GM18499 (cell line): ENCODE measurements around the gene PLXNA2.

Source experiments
- ATAC-seq: cut with Tn5 transposase; IDR thresholded peaks from one replicate; pipeline ENCODE4 v1.9.1; 2021; ENCODE audit warnings: moderate number of reproducible peaks; ENCODE audit not compliant: insufficient read depth, unreplicated experiment

Gene PLXNA2, protein sequence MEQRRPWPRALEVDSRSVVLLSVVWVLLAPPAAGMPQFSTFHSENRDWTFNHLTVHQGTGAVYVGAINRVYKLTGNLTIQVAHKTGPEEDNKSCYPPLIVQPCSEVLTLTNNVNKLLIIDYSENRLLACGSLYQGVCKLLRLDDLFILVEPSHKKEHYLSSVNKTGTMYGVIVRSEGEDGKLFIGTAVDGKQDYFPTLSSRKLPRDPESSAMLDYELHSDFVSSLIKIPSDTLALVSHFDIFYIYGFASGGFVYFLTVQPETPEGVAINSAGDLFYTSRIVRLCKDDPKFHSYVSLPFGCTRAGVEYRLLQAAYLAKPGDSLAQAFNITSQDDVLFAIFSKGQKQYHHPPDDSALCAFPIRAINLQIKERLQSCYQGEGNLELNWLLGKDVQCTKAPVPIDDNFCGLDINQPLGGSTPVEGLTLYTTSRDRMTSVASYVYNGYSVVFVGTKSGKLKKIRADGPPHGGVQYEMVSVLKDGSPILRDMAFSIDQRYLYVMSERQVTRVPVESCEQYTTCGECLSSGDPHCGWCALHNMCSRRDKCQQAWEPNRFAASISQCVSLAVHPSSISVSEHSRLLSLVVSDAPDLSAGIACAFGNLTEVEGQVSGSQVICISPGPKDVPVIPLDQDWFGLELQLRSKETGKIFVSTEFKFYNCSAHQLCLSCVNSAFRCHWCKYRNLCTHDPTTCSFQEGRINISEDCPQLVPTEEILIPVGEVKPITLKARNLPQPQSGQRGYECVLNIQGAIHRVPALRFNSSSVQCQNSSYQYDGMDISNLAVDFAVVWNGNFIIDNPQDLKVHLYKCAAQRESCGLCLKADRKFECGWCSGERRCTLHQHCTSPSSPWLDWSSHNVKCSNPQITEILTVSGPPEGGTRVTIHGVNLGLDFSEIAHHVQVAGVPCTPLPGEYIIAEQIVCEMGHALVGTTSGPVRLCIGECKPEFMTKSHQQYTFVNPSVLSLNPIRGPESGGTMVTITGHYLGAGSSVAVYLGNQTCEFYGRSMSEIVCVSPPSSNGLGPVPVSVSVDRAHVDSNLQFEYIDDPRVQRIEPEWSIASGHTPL (N-terminal part only)

DNA sequence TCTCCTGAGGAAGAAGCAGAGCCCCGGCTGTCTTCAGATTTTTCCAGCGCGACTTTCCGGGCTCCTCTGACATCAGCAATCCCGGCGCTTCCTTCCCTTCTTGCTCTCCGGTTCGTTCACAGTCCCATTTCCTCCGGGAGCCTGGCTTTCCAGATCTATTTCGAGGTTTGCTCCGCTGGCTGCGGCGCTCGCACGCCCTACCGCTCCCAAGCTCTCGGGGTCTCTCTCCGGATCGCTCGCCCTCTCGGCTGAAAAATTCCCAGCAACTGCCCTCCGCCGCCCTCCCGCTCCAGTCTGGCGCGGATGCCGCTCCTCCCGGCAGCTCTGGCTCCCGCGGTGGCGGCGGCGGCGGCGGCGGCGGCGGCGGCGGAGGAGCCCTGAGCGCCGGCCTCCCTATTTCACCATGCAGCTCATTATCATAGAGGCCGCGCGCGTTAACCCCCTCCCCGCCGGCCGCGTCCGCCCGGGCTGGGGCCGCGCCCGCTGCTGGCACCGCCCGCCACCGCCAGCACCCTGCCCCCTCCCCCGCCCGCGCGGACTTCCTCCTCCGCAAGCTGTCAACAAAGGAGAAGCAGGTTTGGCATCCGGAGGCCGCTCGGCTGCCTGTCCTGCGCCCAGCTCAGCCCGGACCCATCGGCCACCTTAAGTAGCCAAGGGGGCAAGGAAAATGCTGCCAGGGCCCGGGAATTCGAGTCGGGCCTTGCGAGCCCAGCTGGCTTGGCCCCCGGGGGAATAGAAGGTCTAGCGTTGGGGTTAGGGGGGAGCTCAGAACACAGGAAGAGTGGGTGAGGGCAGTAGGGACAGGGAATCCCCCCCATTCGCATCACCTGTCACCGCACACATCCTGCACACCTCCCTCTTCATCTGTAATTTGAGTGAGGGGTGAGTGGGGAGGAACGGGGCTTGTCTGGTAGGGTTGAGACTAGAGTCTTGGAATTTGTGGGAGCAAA, at the start of gene PLXNA2:
Gene PLXNA2, minus strand, starts transcription at position 418 of the 950 bp plus-strand sequence. CDS start 26,462 bp downstream, outside the sequence.
- no peak for ATAC-seq

DNA sequence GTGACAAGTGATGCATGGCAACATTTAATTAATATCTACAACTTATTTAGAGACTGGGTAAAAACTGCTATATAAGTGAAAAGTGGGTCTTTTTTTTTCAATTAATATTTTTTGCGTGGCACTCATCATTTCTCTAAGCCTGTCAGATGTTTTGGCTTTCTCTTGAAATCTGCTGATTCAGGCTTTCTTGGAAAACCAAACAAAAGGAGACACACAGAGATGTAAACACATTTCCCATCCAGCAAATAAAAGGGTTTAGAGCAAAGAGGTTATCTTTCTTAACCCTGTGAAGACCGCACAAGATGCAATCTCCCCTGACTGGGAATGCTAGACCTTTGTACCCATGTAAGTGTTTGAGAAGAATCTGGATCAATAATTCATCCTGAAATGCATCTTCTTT, 48.7 kb upstream of the PLXNA2 start:
- no peak for ATAC-seq

DNA sequence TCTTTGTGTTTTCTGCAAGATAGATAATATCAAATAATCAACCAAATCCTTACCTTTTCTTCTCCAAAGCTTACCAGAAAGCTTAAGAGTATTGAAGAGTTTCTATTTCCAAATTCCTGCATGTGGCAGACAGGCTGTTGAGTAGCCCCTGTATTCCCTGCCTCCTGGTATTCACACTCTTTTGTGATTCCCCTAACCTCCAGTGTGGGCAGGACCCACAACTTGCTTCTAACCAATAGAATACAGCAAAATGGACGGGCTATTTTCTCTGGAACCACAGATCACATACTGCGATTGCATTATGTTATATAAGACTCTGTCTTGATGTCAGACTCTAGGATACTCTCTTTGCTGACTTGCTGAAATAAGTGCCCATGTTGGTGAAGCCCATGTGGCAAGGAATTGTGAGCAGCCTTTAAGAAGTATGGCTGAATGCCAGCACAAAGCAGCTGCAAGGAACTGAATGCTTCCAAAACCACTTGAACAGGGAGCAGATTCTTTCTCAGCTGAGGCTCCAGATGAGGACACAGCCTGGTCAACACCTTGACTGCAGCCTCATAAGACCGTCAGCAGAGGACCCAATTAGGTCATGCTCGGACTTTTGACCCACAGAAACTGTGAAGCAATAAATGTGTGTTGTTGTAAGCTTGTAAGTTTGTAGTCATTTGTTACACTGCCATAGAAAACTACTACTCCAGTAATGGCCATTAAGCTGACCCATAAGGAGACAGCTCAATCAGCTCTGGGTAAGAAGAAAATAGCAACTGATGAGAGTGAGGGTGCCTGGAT, 47.9 kb upstream of the PLXNA2 start:
- ATAC-seq: no peak

DNA sequence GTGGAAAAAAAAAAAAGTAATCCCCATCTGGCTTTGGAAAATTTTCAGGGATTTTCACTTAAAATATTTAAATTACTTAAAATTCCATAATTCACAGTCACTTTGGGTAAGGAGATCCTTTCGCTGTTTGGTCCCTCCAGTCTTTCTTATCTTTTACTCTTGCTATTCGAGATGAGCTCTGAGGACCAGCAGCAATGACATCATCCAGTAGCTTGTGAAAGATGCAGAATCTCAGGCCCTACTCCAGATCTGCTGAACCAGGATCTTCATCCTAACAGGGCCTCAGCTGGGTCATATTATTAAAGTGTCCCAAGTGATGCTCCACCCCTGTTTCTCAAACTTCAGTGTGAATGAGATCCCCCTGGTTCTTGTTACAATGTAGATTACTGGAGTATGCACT, 46.9 kb upstream of the PLXNA2 start:
- no peak for ATAC-seq

DNA sequence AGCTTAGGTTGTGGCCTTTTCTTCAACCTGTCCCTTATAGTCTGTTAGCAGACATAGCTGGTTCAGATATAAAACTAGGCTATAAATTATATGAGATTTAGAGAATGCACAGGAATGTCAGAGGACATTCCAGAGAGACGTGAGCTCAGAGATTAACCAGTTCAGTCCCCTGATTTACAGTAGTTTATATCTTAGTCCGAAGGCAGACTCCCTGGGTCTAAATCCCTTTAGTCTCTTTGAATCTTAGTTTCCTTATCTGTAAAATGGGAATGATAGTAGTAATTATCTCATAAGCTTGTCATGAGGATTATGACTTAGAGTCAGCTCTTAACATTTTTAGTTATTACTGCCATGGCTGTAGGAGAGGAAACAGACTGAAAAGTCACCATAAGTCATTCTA, 45.5 kb upstream of the PLXNA2 start:
- ATAC-seq: no peak

DNA sequence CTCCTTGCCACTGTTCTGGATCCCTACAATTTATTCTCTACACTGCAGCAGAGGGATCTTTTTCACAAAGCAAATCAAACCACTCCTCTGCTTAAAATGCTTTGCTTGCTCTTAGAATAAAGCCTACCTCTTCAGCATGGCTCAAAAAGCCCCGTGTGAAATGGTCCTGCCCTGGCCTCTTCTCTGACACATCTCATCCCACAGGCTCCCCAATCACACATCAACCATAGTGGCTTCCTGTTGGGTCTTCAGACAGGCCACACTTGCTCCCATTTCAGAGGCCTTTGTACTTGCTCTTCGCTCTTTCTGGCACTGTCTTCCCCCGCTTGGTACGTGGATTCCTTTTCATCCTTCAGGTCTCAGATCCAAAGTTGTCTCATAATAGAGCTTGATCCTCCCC, 44.3 kb upstream of the PLXNA2 start:
- no peak for ATAC-seq

DNA sequence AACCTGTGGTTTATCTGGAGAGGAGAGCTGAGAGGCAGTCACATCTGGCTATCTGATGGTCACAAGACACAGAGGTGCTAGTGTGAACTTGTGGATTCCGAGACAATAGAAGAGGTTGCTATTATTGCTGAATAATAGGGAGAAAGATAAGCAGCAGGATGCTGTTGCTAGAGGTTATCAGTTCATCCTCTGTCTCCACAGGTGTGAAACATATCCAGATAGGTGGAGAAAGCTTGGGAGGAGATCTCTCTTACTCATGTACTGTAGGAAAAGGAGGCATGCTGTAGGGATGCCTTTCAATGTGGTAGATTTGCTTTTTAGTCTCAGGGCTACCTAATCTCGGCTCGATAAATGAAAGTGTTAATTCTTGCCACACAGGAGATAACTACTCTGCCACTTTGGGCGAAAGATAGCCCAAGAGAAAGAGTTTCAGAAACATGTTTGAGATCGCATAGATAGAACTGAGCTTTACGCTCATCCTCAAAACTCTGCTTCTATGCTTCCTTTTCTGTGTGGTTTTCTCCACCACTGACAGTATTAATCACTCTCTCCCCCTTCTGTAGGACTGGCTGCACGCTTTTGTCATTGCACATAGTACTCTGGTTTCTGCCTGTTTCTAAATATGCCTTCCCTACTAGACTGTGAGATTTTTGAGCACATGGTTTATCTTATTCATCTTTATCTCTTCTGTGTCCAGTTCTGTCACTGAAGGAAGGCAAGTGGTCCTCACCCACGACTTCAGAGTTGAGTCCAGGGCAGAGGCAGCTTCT, 36.7 kb upstream of the PLXNA2 start:
- no peak for ATAC-seq

DNA sequence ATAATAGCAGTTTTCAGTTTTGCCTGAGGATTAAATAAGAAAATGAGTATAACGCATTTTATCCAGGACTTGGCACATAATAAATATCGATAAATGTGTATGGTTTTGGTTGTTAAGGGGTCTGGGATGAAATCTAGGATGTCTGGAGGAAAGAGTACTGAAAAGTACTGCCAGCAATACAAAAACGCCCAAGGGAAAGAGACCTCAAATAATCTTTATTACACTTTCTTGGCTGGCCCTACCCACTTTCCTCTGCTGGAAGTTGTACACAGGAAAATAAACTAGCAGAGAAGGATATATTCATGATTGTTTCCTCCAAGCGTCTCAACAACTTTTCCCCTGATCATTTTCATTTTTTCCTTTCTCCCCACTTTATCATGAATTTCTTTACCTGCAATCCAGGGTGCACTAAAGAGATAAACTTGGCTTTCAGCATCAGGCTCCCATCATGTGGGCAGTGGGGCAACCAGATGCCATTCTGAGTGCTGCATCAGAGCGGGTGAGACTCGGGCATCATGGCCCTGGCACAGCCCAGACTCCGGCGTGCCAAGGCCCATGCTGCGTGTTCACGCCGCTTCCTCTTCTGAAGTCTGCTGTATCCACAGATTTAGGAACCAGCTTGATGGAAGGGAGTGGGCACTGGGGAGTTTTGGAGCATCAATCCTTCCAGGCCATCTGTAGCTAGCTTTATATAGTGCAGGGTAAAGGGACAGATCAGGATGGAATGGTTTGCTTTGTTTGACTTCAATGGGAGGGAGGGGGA, 35.8 kb upstream of the PLXNA2 start:
- no peak for ATAC-seq

DNA sequence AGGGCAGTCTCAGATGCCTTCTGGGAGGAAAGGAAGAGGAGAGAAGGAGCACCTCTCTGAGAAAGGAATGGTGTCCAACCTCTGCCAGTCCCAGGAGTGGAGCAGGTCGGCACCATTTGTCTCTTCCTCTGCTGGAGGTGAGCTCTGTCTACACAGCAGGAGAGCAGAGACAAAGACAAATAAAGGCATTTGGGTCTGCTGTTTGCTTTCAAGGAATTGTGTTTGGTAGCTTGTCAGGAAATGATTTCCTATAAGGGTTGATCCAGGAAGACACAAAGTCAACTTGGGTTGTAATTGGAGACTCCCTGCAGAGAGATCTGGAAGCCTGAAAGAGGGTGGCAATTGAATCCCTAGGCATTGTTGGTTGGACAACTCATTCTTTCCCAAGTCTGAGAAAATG, 34.5 kb upstream of the PLXNA2 start:
- no peak for ATAC-seq

DNA sequence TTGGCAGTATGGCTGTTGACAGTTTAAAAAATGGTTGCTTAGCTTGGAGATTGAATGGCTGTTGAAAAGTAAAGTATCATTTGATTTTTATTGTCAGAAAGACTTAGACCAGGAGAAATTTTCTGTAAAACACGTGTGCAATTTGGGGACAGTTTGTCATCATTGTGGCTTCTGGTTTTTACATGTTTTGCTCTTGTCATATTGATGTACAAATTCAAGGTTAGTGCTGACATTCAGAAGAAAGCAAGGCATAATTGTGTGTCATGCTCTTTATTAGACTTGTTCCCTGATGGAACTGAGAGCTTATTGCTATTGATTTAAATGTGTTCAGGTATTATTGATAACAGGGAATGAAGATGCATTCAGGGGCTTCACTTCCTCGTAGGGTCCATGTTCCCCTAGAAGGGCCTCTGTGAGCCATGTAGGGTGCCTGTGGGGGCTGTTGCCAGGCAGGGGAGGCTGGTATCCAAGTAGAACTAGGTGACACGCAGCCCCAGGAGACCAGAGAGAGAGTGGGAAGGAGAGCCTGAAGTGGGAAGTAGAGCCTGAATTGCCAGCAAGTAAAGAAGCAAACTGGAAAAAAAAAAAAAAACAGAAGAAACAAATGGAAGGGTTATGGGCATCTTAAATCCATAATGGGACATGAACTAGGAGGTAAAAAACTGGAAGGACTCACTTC, 32.7 kb upstream of the PLXNA2 start:
- ATAC-seq: no peak

DNA sequence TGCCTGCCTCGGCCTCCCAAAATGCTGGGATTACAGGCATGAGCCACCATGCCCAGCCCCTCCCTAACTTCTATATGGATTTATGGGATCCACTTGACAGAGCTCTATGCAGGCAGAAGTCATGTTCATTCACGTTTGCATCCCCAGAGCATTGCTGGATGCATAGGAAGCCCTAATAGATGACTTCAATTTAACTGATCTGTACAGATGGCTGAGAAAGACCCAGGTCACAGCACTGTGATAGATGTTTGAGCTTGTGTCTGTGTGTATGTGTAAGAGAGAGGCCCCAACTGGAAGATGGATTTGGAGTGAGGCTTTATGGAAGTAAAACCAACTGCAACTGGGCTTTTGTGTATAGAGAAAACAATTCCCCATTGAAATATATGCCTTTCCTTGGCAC, 30.9 kb upstream of the PLXNA2 start:
- ATAC-seq: no peak

DNA sequence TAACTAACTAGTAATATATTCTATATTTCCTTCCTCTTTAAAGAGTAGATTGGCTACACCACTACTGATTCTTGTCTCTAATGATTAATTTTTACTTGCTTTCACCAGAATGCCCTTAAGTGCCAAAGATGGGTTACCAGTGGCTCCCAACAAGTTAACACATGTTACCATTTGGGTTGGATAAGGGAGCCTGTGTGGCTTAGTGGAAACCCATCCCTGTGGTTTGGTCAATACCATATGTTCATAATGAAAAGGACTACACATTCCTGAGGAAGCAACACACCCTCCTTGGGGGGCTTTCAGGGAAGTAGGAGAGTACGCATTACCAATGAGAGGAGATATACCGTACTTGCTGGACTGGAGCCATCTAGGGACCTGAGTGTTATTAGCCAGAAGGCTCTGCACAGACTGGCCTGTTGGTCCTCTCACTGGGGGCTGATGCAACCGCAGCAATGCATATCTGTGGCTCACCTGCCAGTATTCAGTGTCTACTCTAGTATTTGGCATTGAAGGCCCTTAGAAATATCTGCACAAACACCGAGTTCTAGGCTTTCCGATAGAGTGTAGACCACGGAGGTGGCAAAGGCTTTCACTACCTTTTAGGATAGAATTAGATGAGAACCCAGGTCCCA, 29.3 kb upstream of the PLXNA2 start:
- ATAC-seq: no peak

DNA sequence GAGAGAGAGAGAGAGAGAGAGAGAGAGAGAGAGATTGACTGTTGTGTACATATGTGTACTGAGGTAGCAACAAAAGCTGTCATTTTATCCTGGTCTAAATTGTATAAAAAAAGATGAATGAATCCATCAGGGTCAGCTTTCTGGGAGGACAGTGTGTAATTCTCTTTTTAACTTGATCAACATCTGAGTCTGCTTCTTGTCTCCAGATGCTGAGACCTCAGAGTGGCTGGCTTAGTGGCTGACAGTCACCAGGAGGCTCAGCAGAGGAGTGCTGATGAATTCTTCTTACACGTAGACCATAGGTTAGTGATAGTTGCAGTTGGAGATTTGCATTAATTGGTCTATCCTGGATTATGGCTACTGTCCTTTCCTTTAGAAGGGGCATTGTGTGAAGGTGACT, 28.5 kb upstream of the PLXNA2 start:
- ATAC-seq: no peak

DNA sequence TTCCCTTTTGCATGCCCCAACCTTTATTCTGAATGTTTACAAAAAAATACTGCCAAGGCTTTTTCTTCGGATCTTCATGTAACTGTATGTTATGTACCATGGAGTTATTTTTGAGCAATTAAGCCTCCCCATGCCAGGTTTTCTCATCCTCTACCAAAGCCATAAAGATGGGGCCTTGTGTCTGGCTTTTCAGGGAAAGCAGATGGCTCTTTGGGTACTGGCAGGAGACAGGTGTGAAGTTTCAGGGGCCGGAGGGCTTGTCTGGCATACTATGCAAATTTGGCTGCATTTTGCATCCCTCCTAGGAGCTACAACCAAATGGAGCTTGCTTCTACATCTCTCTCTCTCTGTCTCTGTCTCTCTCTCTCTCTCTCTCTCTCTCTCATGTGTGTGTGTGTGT, 28.1 kb upstream of the PLXNA2 start:
- ATAC-seq: no peak

DNA sequence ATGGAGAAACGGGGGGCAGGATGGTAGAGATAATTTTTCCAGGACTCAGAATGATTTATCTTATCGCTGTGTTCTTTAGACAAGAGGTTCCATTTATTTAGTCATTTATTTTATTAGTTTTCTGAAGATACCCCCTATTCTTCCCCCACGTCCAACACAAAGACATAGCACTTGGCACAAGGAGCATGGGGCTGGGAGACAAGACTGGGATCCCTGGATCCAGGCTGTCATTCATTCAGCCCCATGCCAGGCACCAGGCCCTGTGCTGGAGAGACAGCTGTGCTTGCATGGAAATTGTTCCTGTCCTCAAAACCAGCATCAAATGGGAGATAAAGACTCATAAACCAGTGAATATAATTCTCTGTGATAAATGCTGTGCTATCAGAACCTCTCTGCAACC, 27.1 kb upstream of the PLXNA2 start:
- no peak for ATAC-seq

DNA sequence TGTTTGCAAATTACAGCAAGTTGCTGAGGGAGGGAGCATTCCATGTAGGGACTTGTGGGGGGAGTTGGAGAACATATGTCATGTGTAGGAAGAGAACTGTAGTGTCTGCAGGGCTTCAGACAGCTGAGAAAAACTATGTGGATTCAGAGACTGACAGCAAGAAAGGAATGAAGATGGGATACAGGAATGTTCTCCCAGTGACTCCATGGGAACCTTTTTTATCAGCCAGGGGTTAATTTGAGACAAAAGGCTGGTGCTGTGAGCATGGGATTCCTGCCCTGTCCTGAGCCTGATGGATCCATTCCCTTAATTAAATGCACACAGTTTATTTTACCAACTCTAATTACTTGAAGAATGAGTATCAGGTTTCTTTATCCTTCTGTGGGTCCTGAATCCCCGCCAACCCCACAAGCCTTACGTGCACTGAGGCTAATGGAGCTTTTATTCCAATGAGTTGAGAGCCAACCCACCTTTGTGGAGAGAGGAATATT, 26.5 kb upstream of the PLXNA2 start:
- ATAC-seq: no peak

DNA sequence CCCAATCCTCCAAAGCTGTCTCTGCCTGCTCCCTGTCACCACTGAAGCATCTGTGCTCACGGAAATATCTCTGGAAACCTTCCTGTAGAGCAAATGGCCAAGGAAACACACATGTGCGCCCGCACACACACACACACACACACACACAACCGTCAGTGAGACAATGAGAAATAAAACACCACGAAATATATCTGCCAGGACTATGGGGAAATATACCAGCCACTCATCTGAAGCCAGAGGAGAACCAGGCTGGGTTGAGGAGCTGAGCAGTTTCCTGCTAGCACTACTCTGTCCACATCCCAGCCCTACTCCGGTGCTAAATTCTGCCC, 25.1 kb upstream of the PLXNA2 start:
- no peak for ATAC-seq
